HUES6 (cell line): ENCODE measurements around the gene B4GALT3.
"Not testable (repeated sequence)": the region's sequence is repeated elsewhere in the genome, so short reads cannot be mapped to it uniquely, and the experiment has no call there.

Experiments used
- H3K27ac ChIP-seq: 2 replicates; pipeline ENCODE4 v1.7.0; 2013; ENCODE audit warnings: low read depth, mild to moderate bottlenecking, low read length, inconsistent platforms
- H3K27me3 ChIP-seq: 2 replicates; pipeline ENCODE4 v1.6.1; 2013; ENCODE audit warnings: low read length; ENCODE audit not compliant: control insufficient read depth, insufficient read depth
- H3K36me3 ChIP-seq: 2 replicates; pipeline ENCODE4 v1.6.1; 2013; ENCODE audit warnings: low read length; ENCODE audit not compliant: control insufficient read depth, insufficient read depth
- H3K4me1 ChIP-seq: 2 replicates; pipeline ENCODE4 v1.6.1; 2013; ENCODE audit warnings: low read length; ENCODE audit not compliant: control insufficient read depth, insufficient read depth
- H3K4me3 ChIP-seq: 2 replicates; pipeline ENCODE4 v1.5.1; 2013; ENCODE audit warnings: low read depth, low read length
- H3K9ac ChIP-seq: one replicate; pipeline ENCODE4 v1.6.1; 2013; ENCODE audit warnings: mild to moderate bottlenecking, low read length
- H3K9me3 ChIP-seq: 2 replicates; pipeline ENCODE4 v1.6.1; 2013; ENCODE audit warnings: low read depth, low read length; ENCODE audit not compliant: control insufficient read depth, insufficient read depth

Gene B4GALT3

GRCh38 chr1:161177112-161177935 is at the start of gene B4GALT3:
Gene B4GALT3, minus strand, starts transcription at chr1:161177507. Its CDS starts 1,447 bp downstream, at chr1:161176060.
- Histone ChIP-seq H3K9me3 (no peaks in the 10 kb centered on the region), H3K27ac (peak within 1 kb of the TSS; percentile 62), H3K4me1 (peaks cover 6% of the 10 kb centered on the region), H3K9ac (peak within 1 kb of the TSS; percentile 85), H3K27me3 (no peaks in the 10 kb centered on the region), H3K36me3 (peaks cover 31% of the 10 kb centered on the region), H3K4me3 (peak within 1 kb of the TSS; percentile 99)

DNA sequence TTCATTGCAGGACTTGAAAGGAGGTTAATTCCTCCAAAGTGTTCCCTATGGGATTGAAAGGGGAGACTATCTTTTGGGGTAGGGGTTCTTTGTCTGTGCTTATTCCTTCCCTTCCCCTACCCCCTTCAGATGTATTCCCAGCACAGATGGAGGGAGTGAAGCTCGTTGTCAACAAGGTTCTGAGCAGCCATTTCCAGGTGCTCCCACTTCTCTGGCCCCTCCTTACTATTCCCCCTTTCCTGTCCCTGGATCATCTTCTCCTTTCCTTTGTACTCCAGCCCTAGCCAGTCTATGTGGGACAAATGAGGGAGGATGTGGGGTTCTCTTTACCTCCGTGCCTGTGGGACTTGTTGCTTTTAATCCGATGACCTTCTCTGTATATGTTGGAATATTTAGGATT is 49.5 kb upstream of the B4GALT3 start:
- no peaks in the 10 kb centered on the region for H3K9me3 ChIP-seq
- H3K4me1 ChIP-seq: peaks cover 26% of the 10 kb centered on the region
- H3K27me3 ChIP-seq: no peaks in the 10 kb centered on the region
- H3K4me3 ChIP-seq: peak overlapping the region; percentile 96
- H3K27ac ChIP-seq: no peak overlapping the region; the same call in 1 of the 2 replicates
- H3K9ac ChIP-seq: peak overlapping the region; percentile 54
- H3K36me3 ChIP-seq: peaks cover 25% of the 10 kb centered on the region

GRCh38 chr1:161226320-161226711 is 49.0 kb upstream of the B4GALT3 start:
- Histone ChIP-seq H3K27me3 (no peaks in the 10 kb centered on the region), H3K9ac (peak overlapping the region; percentile 83), H3K36me3 (peaks cover 25% of the 10 kb centered on the region), H3K4me1 (peaks cover 26% of the 10 kb centered on the region), H3K27ac (peak overlapping the region; percentile 18; the same call in 1 of the 2 replicates), H3K4me3 (peak overlapping the region; percentile 96), H3K9me3 (no peaks in the 10 kb centered on the region)

DNA sequence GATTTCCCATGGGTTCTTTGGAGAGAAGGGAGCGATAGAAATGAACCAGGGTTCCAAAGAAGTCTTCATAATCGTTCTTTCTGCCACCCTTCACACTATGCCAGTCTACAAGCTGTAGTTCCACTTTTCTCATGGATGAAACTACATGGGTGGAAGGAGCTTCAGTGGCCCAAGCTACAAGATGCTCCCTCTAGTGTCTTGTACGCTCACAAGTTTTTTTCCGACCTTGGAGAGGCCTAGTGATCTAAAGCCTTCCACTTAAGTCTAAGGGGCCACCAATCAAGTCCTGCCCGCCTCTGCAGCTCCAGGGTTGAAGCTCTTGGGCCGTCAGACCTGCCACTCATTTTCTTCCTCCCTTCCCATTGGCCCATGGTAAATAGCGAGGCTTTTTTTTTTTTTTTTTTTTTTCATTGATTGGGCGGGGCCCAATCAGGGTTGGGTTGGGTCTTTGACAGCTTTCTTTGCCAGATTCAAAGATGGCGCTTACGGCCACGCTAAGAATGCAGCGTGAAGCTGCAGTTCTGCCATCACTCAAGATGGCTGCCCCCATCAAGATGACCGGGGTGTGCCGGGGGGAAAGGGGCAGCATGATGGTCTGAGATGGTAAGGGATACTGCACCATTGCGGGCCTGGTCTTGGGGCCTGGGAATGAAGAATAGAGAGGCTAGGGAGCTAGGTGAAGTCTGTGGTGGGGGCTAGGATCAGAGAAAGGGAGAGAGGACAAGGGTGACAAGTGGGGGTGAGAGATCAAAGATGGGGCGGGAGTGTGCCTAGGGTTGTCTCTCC is 48.4 kb upstream of the B4GALT3 start, which contains the start of gene TOMM40L:
Gene TOMM40L, plus strand, starts transcription at position 527 of the 786 bp plus-strand sequence. CDS start 430 bp downstream, outside the sequence.
- Histone ChIP-seq H3K4me1 (peaks cover 26% of the 10 kb centered on the region), H3K9me3 (no peaks in the 10 kb centered on the region), H3K36me3 (peaks cover 23% of the 10 kb centered on the region), H3K27ac (peak within 1 kb of the TSS; percentile 18; the same call in 1 of the 2 replicates), H3K4me3 (peak within 1 kb of the TSS; percentile 96), H3K27me3 (no peaks in the 10 kb centered on the region), H3K9ac (peak within 1 kb of the TSS; percentile 83)

DNA sequence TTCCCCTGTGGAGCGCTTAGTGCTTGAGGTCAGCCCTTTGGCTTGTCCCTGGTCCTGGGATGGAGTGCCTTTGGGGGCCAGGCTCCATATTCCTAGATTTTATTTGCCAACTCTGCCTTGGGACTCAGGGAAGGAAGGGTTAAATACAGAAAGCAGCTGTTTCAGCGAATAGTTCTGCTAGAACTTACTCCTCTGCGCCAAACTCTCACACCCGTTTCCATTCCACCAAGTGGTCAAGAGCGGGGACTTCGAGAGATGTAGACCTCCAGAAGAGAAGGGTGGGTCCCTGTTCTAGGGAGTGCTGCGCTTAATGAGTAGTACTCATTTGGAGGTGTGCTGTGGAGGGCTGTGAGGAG is 47.8 kb upstream of the B4GALT3 start:
- H3K27me3 ChIP-seq: no peaks in the 10 kb centered on the region
- H3K9ac ChIP-seq: no peak overlapping the region
- 0 out of 2 replicates have a peak overlapping the region, but pooled peaks have one; percentile 10 for H3K4me3 ChIP-seq
- no peak overlapping the region for H3K27ac ChIP-seq
- H3K4me1 ChIP-seq: peaks cover 26% of the 10 kb centered on the region
- H3K36me3 ChIP-seq: peaks cover 18% of the 10 kb centered on the region
- H3K9me3 ChIP-seq: no peaks in the 10 kb centered on the region

- H3K27ac ChIP-seq, H3K9ac ChIP-seq, H3K9me3 ChIP-seq, H3K4me3 ChIP-seq, H3K27me3 ChIP-seq: not testable (repeated sequence)
- H3K36me3 ChIP-seq: peaks cover 15% of the 10 kb centered on the region
- peaks cover 26% of the 10 kb centered on the region for H3K4me1 ChIP-seq
Measured at GRCh38 chr1:161224695-161225087, 47.4 kb upstream of the B4GALT3 start.

- no peak overlapping the region for H3K4me3 ChIP-seq
- H3K36me3 ChIP-seq: peaks cover 9% of the 10 kb centered on the region
- no peak overlapping the region for H3K27ac ChIP-seq
- no peaks in the 10 kb centered on the region for H3K9me3 ChIP-seq
- H3K9ac ChIP-seq: no peak overlapping the region
- peaks cover 26% of the 10 kb centered on the region for H3K4me1 ChIP-seq
- no peaks in the 10 kb centered on the region for H3K27me3 ChIP-seq
Measured at GRCh38 chr1:161223805-161224694, 46.7 kb upstream of the B4GALT3 start.

DNA sequence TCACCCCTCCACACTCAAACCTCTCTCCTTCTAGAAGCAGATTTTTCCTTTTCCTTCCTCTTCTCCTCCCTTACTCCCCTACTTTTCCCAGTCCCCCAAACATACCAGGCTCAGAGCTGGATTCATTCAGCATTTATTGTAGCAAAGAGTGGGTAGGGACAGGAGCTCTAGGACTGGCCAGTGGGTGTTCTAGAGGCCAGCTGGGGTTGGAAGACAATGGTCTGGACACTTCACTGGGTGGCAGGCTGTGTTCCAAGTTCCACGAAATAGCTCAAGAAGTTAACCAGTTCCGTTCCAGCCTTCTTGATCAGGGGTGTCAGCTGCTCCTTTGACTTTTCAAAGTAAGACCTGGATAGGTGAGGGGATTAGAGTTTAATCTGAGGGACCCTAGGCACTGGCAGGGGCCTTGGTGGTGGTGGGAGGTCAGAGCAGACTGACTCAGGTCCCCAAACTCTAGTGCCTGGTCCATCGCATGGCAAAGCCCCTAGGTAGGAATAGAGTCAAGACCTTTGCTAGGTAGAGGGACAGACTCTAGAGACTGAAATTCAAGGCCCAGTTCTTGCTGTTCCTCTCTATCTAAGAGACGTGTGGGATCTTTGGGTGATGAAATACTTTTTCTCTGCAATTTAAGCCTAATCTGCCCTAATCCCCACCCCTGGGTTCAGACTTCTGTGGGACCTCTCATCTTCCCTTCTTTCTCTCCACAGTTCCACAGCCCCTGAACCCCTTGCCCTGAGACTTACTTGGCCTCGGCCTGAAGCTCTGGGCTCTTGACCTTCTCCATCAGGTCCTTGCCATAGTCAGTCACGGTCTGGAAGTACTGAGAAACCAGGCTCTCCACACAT is 45.1 kb upstream of the B4GALT3 start:
- Histone ChIP-seq H3K9me3 (no peaks in the 10 kb centered on the region), H3K4me3 (no peak overlapping the region), H3K27ac (no peak overlapping the region), H3K9ac (no peak overlapping the region), H3K27me3 (no peaks in the 10 kb centered on the region), H3K36me3 (no peaks in the 10 kb centered on the region), H3K4me1 (peaks cover 31% of the 10 kb centered on the region)

- peaks cover 22% of the 10 kb centered on the region for H3K4me1 ChIP-seq
- no peak overlapping the region for H3K27ac ChIP-seq
Measured at GRCh38 chr1:161220002-161220401, 42.7 kb upstream of the B4GALT3 start.

More at GRCh38 chr1:161220002-161220401, 42.7 kb upstream of the B4GALT3 start:
- Histone ChIP-seq H3K4me3 (no peak overlapping the region), H3K9ac (no peak overlapping the region), H3K9me3 (no peaks in the 10 kb centered on the region), H3K36me3 (peaks cover 3% of the 10 kb centered on the region; the same call in 1 of the 2 replicates), H3K27me3 (no peaks in the 10 kb centered on the region)
